NCI-H1694 treated with DMSO at 0.1 percent for 48 hours (cell line): ENCODE results near the gene MPP2.
"Not testable (repeated sequence)": the region's sequence is repeated elsewhere in the genome, so short reads cannot be mapped to it uniquely, and the experiment has no call there.

Experiments used
- DNase-seq: peaks from one replicate; lab custom pipeline; 2025; lab: John Stamatoyannopoulos, UW

MPP2 gene, protein sequence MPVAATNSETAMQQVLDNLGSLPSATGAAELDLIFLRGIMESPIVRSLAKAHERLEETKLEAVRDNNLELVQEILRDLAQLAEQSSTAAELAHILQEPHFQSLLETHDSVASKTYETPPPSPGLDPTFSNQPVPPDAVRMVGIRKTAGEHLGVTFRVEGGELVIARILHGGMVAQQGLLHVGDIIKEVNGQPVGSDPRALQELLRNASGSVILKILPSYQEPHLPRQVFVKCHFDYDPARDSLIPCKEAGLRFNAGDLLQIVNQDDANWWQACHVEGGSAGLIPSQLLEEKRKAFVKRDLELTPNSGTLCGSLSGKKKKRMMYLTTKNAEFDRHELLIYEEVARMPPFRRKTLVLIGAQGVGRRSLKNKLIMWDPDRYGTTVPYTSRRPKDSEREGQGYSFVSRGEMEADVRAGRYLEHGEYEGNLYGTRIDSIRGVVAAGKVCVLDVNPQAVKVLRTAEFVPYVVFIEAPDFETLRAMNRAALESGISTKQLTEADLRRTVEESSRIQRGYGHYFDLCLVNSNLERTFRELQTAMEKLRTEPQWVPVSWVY

DNA sequence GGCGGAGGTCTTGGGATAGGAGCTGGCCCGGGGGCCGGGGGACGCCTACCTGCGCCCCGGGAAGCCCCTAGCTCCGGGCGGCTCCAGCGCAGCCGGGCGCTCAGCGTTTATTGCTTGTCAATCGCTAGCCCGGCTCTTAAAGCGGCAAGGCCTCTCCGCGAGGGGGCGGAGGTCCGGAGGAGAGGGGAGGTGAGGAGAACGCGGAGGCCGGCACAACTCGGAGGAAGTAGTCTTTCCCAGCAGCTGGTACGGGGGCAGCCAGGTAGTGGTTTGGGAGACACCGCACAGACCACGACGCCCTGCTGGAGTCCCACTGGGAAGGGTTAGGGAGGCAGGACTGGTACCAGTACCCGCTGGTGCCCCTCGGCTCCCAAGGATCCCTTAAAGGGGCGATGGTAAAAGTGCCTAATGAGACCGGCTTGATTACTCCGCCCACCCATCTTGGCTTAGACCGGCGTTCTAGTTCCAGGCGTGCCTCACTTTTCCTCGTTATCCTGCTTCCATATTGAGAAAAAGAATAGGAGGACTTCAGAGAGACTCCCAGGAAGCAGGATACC is at the start of gene MPP2:
MPP2 (minus strand) TSS at position 112 of the 557 bp plus-strand sequence. CDS start 3,076 bp downstream, outside the sequence.
- peak; percentile 82 for DNase-seq

DNA sequence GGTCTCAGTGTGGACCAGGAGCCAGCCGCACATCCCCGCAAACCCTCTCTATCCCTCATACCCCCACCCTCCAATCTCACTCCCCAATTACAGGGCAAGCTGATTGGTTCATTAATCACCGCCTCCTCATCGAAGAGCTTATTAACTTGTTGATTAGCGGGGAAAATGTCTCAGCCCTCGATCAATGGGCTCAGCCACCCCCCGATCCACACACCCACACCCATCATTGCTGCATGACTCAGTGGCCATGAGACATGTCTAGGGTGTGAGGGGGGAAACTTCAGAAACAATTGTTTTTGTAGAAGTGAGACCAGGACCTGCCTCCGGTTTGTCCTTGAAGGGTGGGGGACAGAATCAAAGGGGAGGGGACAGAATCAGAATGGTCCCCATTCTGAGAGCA is 48.9 kb upstream of the MPP2 start:
- DNase-seq = no peak

DNA sequence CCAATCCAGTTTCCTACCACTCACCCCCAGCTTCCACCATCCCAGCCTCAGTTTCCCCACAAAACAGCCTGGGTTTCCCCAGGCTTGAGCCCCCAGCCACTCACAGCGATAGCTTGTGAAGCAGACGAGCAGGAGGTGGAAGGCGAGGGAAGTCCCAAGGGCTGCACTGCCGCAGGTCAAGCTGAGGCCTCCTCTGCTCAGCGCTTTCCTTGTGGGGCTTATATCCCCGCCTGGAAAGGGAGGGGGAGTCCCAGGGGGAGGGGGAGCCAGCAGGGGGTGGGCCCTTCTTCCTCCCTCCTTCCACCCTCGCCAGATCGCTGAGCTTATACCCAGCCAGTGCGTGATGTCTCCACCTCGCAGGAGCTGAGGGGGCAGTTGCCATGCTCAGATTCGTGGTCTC is 46.4 kb upstream of the MPP2 start, which contains the start of gene PYY:
PYY (minus strand) TSS at position 195 of the 400 bp plus-strand sequence. CDS start 457 bp downstream, outside the sequence.
- DNase-seq = no peak

DNA sequence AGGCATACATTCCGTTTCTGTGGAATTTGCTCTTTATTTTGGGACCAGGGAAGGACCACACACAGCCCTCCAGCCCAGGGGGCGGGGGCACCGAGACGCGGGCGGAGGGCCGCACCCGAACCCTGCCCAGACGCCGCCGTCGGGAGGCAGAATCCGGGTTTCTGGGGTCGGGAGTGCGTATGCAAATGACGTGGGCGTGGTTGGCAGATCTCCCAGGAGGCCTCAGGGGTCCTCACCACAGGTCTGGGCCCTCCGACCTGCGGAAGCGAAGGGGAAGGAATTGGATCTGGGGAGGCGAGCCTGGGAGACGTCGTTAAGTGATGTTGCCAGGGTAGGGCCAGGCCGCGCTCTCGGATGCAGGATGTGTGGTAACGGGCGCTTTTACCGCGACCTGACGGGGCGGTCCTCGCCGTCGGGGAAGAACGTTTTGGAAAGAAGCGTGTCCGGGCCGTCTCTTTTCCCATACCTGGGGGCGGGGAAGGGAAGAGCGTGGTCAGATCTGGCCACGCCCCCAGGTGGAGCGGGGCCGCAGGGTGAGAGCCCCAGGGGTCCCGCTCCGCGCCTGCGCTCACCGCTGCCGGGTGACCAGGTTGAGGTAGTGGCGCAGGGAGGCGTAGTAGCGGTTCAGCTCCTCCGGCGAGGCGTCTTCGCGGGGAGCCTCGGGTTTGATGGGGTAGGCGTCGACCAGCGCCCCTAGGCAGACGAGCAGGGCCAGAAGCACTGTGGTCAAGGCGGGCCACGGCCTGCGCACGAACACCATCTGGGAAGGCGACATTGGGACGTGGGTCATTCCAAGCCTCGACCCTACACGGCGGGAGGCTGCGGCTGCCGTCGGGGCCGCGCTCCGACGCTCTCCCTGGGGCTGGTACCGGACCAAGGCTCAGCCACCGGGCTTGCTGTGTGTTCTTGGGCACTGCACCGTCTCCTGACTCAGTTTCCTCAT is 45.7 kb upstream of the MPP2 start:
- DNase-seq = no peak

DNA sequence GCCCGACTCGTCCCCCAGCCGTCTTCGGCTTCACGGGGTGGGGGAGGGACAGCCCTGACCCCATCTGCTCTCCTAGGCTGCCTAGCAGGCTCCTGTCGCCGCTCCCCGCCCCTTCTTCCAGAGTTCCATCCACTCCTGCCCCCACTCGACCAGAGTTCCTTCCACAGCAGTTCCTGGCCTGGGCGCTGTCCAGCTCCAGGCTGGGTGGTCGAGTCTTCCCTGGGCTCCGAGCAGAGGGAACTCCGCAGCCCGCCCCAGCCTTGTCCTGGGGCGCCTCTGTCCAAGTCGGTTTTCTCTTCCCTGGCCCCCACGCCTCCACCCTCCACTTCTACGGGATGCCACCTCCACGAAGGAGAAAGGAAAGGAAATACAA is 45.0 kb upstream of the MPP2 start:
- DNase-seq = no peak

GRCh38 chr17:43951750-43952149 is 44.4 kb upstream of the MPP2 start:
- no peak for DNase-seq

DNA sequence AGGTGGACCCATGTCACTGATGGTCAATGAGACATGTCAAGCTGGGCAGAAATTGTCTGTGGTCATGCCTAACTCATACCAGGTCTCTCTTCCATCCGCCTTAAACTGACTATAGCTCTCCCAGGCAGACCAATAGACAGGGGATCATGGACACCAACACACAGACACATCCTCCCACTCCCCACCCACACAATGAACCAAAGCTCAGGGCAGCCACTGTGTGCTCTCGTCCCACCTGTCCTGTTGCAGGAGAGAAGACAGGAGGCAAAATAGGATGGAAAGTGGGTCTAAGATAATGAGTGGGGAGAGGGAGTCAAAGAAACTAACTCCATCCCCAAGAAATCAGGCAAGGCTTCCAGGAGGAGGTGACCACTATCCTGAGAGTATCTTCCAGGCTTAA is 43.2 kb upstream of the MPP2 start:
- DNase-seq = no peak

- DNase-seq = no peak
Measured at GRCh38 chr17:43949781-43950180, 42.4 kb upstream of the MPP2 start.

- DNase-seq = no peak
Measured at GRCh38 chr17:43946781-43947180, 39.4 kb upstream of the MPP2 start.

DNA sequence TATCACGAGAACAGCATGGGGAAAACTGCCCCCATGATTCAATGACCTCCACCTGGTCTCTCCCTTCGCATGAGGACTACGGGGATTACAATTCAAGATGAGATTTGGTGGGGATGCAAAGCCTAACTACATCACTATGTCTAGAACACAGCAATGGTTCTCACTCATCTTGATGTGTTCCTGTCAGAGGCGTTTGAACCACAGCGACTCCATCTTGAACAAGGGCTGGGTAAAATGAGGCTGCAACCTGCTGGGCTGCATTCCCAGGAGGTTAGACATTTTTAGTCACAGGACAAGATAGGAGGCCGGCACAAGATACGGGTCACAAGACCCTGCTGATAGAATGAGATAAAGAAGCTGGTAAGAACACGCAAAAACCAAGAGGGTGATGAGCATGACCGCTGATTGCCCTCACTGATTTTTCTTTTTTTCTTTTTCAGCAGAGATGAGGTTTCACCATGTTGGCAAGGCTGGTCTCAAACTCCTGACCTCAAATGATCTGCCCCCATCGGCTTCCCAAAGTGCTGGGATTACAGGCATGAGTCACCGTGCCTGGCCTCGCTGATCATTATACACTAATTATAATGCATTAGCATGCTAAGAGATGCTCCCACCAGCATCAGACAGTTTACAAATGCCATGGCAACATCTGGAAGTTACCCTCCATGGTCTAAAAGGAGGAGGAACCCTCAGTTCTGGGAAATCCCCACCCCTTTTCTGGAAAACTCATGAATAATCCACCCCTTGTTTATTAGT is 37.9 kb upstream of the MPP2 start:
- no peak for DNase-seq

DNA sequence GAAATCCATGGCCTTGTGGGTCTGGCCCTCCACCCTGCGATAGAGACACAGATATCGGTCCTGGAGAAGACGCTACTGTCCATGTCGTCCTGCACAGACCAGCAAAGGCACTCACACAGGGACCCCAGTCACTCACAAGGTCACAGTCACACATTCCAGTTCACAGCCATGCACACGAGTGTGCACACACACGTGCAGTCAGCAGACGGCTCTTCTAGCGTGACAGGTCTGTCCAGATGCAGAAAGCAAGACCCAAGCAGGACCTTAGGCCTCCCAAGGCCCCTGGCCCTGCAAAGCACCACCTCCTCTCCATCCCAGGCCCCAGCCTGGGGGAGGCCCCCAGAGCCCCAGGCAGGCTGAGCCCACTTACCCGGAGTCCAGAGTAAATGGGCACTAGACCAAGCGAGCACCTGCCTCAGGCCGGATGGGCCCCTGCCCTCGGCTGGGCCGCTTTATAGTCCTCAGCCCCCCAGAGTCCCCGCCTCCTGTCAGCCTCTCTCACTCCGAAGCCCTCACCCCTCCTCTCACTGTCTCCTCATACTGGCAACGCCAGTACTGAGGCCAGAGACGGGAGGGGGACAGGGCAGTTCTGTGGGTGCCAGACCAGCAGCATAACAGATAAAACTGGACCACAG is 34.8 kb upstream of the MPP2 start, which contains the start of gene PPY:
PPY (minus strand) TSS at position 426 of the 635 bp plus-strand sequence. CDS start 822 bp downstream, outside the sequence.
- no peak for DNase-seq

- peak; percentile 49 for DNase-seq
Measured at GRCh38 chr17:43940630-43941029, 33.3 kb upstream of the MPP2 start.

DNA sequence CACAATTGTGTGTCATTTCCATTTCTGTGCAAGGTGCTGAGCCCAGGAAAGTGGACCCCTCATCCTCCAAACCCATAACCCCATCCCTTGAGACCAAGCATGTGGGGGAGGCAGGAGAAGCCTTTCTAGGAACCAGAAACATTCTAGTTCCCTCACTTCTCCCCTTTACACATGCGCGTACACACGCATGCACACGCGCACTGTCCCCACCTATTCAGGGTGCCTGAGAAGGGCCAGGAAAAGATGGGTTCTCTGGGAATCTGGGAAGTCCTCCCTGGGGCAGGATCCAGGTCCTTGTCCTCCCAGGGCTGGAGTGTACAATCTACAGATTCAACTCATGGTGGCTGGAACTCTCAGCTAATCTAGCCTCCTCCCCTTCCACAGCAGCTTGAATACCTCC is 32.5 kb upstream of the MPP2 start:
- DNase-seq = no peak

- DNase-seq = not testable (repeated sequence)
Measured at GRCh38 chr17:43939452-43939851, 32.1 kb upstream of the MPP2 start.

DNA sequence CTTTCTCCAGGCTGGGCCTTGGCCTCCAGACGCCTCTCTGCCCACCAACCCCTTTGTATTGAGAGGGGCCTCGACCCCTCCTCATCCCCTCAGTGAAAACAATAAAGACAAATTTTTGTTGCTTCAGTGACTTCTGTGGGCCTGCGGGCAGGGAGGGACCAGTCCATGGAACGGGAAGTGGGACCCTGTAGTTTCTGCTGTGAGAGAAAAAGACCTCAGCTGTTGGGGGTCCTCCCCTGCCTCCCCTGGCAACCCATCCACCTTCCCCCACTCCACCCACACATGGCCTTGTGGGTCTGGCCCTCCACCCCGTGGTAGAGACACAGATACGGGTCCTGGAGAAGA is 31.5 kb upstream of the MPP2 start:
- DNase-seq = no peak

- peak; percentile 4 for DNase-seq
Measured at GRCh38 chr17:43936434-43936833, 29.1 kb upstream of the MPP2 start.

- DNase-seq = no peak
Measured at GRCh38 chr17:43935926-43936261, 28.6 kb upstream of the MPP2 start.

- DNase-seq = no peak
Measured at GRCh38 chr17:43935204-43935925, 28.0 kb upstream of the MPP2 start.

DNA sequence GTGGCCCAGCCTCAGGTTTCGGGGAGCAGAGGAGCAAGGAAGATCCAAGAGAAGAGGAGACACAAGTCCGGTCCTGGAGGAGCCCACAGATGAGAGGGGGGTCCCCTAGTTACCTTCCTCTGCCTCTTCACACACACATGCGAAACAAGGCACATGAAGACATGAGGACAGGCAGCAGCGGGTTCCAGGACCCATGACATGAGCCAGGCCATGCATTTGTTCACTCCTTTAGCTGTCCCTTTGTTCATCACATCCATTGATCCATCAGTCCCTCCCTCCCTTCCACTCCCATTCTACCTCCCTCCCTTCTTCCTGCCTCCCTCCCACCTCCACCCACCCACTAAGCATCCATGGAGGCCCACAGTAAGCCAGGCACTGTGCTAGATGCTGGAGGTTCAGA is 25.6 kb upstream of the MPP2 start:
- DNase-seq = no peak

- DNase-seq = no peak
Measured at GRCh38 chr17:43932357-43932756, 25.0 kb upstream of the MPP2 start.
